ENCODE data around the gene EGFR.

GRCh38 chr7:55056068-55056467, 37.3 kb downstream of the EGFR start:
- no peak for TF ChIP-seq CTCF (conservative IDR thresholded peaks at IDR 0.05; ENCODE audit: low read length)
- TF ChIP-seq EZH2phosphoT487 (IDR thresholded peaks at IDR 0.05; ENCODE audit: borderline replicate concordance), result no peak

Data from Loucy (cell line).